Gastrocnemius medialis (tissue), 4 donors: Measurements from ENCODE around the gene KRT17.
"Not testable (repeated sequence)": the region's sequence is repeated elsewhere in the genome, so short reads cannot be mapped to it uniquely, and the experiment has no call there.

Source experiments
- CTCF ChIP-seq, 5 experiments: fragments of 450-650 bp in 3 of 5; fragments of 200-600 bp in 2 of 5; sonication (generic) in 2 of 5; IDR thresholded peaks in 4 of 5; conservative IDR thresholded peaks in 1 of 5; 1 replicate in 4 of 5; 2 replicates in 1 of 5; pipeline ENCODE4 v1.5.1; 2016 to 2019; ENCODE audit warnings: antibody characterized with exemption in 5 of 5, mild to moderate bottlenecking in 3 of 5, moderate library complexity in 3 of 5
- POLR2A ChIP-seq, 2 donors: fragments of 450-650 bp; IDR thresholded peaks; one replicate each; pipeline ENCODE4 v1.6.1; 2017; ENCODE audit warnings: antibody characterized with exemption in 2 of 2, mild to moderate bottlenecking in 2 of 2, moderate library complexity in 2 of 2

GRCh38 chr17:41626028-41626913, 1.9 kb upstream of the KRT17 start:
- TF ChIP-seq POLR2A (IDR thresholded peaks at IDR 0.05); CTCF (IDR thresholded peaks at IDR 0.05 in 4 of 5, conservative IDR thresholded peaks at IDR 0.05 in 1 of 5): not testable (repeated sequence)
